HG03108 (cell line): ENCODE data around the gene WASF1.
A peak's percentile ranks its signal among the peaks of the same experiment; 100 is the strongest.

Experiments
- ATAC-seq: cut with Tn5 transposase; IDR thresholded peaks from one replicate; pipeline ENCODE4 v1.9.1; 2021; ENCODE audit warnings: moderate library complexity; ENCODE audit not compliant: unreplicated experiment

Gene WASF1

GRCh38 chr6:110179406-110180227 is at the start of gene WASF1:
Gene WASF1, minus strand, starts transcription at chr6:110179670. Its CDS starts 52,069 bp downstream, at chr6:110127601.
- ATAC-seq, result peak; percentile 88

- no peak for ATAC-seq
Observed at GRCh38 chr6:110226261-110226660, 46.8 kb upstream of the WASF1 start.

- ATAC-seq, result no peak
Observed at GRCh38 chr6:110221738-110222137, 42.3 kb upstream of the WASF1 start.

- ATAC-seq, result no peak
Observed at GRCh38 chr6:110217266-110217665, 37.8 kb upstream of the WASF1 start.

GRCh38 chr6:110216140-110216539 is 36.7 kb upstream of the WASF1 start:
- no peak for ATAC-seq

- ATAC-seq, result no peak
Observed at GRCh38 chr6:110214338-110214737, 34.9 kb upstream of the WASF1 start.

GRCh38 chr6:110211753-110212152 is 32.3 kb upstream of the WASF1 start:
- ATAC-seq, result no peak

GRCh38 chr6:110207652-110208051 is 28.2 kb upstream of the WASF1 start:
- no peak for ATAC-seq

- ATAC-seq, result no peak
Observed at GRCh38 chr6:110201151-110201884, 21.8 kb upstream of the WASF1 start.

GRCh38 chr6:110198561-110198960 is 19.1 kb upstream of the WASF1 start:
- ATAC-seq, result no peak

- ATAC-seq, result no peak
Observed at GRCh38 chr6:110196874-110197273, 17.4 kb upstream of the WASF1 start.

GRCh38 chr6:110195639-110196038 is 16.2 kb upstream of the WASF1 start:
- no peak for ATAC-seq

- no peak for ATAC-seq
Observed at GRCh38 chr6:110191477-110191876, 12.0 kb upstream of the WASF1 start.

GRCh38 chr6:110190726-110191125 is 11.3 kb upstream of the WASF1 start:
- ATAC-seq, result no peak

- ATAC-seq, result no peak
Observed at GRCh38 chr6:110188791-110189190, 9.3 kb upstream of the WASF1 start.

GRCh38 chr6:110185879-110186278 is 6.4 kb upstream of the WASF1 start:
- ATAC-seq, result peak; percentile 43

- ATAC-seq, result no peak
Observed at GRCh38 chr6:110183292-110183885, 3.9 kb upstream of the WASF1 start.

GRCh38 chr6:110181131-110182030 is 1.9 kb upstream of the WASF1 start:
- no peak for ATAC-seq

- peak; percentile 41 for ATAC-seq
Observed at GRCh38 chr6:110180228-110181008, 948 bp upstream of the WASF1 start, which contains the start of gene CDC40. Gene CDC40, plus strand, starts transcription at chr6:110180427. Its CDS starts 18 bp downstream, at chr6:110180445.
